Thyroid gland (tissue), 4 donors: ENCODE data around the gene NKX1-1.

Source experiments
- POLR2A ChIP-seq, 2 donors: fragments of 450-650 bp; IDR thresholded peaks; one replicate each; pipeline ENCODE4 v1.6.1; 2017; ENCODE audit warnings: antibody characterized with exemption in 2 of 2, mild to moderate bottlenecking in 2 of 2, moderate library complexity in 1 of 2
- TF ChIP-seq, protein P1 (sequence below), 6 experiments: fragments of 200-600 bp in 3 of 6; fragments of 450-650 bp in 3 of 6; sonication (generic) in 3 of 6; IDR thresholded peaks; one replicate each; pipeline ENCODE4 v1.5.1; 2016 to 2019; ENCODE audit warnings: antibody characterized with exemption in 6 of 6, mild to moderate bottlenecking in 2 of 6, inconsistent platforms in 1 of 6, moderate library complexity in 1 of 6

GRCh38 chr4:1449833-1450741, 43.8 kb upstream of the NKX1-1 start:
- no peak for TF ChIP-seq POLR2A (IDR thresholded peaks at IDR 0.05)
- TF ChIP-seq, protein P1, sequence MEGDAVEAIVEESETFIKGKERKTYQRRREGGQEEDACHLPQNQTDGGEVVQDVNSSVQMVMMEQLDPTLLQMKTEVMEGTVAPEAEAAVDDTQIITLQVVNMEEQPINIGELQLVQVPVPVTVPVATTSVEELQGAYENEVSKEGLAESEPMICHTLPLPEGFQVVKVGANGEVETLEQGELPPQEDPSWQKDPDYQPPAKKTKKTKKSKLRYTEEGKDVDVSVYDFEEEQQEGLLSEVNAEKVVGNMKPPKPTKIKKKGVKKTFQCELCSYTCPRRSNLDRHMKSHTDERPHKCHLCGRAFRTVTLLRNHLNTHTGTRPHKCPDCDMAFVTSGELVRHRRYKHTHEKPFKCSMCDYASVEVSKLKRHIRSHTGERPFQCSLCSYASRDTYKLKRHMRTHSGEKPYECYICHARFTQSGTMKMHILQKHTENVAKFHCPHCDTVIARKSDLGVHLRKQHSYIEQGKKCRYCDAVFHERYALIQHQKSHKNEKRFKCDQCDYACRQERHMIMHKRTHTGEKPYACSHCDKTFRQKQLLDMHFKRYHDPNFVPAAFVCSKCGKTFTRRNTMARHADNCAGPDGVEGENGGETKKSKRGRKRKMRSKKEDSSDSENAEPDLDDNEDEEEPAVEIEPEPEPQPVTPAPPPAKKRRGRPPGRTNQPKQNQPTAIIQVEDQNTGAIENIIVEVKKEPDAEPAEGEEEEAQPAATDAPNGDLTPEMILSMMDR (IDR thresholded peaks at IDR 0.05), result no peak
